ENCODE results near the gene CALML5. TPM values are rescaled to one million over a fixed set of nuclear protein-coding genes. Genes with fewer than 3 reads are reported as not detected.

CALML5 gene
- total RNA-seq, 1 experiment from 2014 or later: not detected

- POLR2A ChIA-PET: no interaction called here
- no peak overlapping the region for H3K4me3 ChIP-seq (ENCODE audit: low read depth in 2 of 2, low read length in 2 of 2)
- CTCF ChIA-PET: no interaction called here
- no peak for DNase-seq (ENCODE audit: low read depth, low spot score)
- no peaks in the 10 kb centered on the region for H3K27me3 ChIP-seq (ENCODE audit: control insufficient read depth, insufficient read depth, low read length)
- peaks cover 6% of the 10 kb centered on the region; the same call in 1 of the 2 replicates for H3K9me3 ChIP-seq (ENCODE audit: control insufficient read depth, insufficient read depth, low read depth, low read length)
- H3K27ac ChIP-seq (ENCODE audit: low read length): no peak overlapping the region
- TF ChIP-seq SIN3A (IDR thresholded peaks at IDR 0.05; ENCODE audit: borderline replicate concordance, insufficient read depth, low read depth, low read length) (no peak), CTCF (IDR thresholded peaks at IDR 0.05) (no peak), REST (IDR thresholded peaks at IDR 0.05; ENCODE audit: insufficient read depth in 1 of 2, low read depth in 2 of 2, low read length in 1 of 2) (no peak), POLR2AphosphoS5 (IDR thresholded peaks at IDR 0.05; ENCODE audit: low read depth, low read length) (no peak), TCF7L2 (IDR thresholded peaks at IDR 0.05; ENCODE audit: low read depth, low read length) (no peak)
- BruUV-seq (replicated peaks): no TSS peak
- H3K36me3 ChIP-seq (ENCODE audit: control insufficient read depth, insufficient read depth, low read length): no peaks in the 10 kb centered on the region
- in situ Hi-C loops (cut with HindIII; ENCODE audit: low pct_unique_long_range_greater_than_20kb, low sequenced_read_pairs) (no loop called here), intact Hi-C loops (cut with micrococcal nuclease; ENCODE audit: unreplicated experiment) (no loop called here)
- peak; percentile 45; the same call in 1 of the 2 replicates for ATAC-seq
- no peaks in the 10 kb centered on the region for H3K4me1 ChIP-seq (ENCODE audit: control insufficient read depth, insufficient read depth, low read length)
These were observed 39.7 kb upstream of the CALML5 start for GRCh38 chr10:5538892-5539651.

- no TSS peak for BruUV-seq (replicated peaks)
- peak; percentile 58; the same call in 1 of the 2 replicates for TF ChIP-seq TCF7L2 (IDR thresholded peaks at IDR 0.05; ENCODE audit: low read depth, low read length)
- no peak for TF ChIP-seq CTCF (IDR thresholded peaks at IDR 0.05)
- Histone ChIP-seq H3K4me3 (ENCODE audit: low read depth in 2 of 2, low read length in 2 of 2) (no peak overlapping the region), H3K36me3 (ENCODE audit: control insufficient read depth, insufficient read depth, low read length) (no peaks in the 10 kb centered on the region), H3K4me1 (ENCODE audit: control insufficient read depth, insufficient read depth, low read length) (no peaks in the 10 kb centered on the region), H3K9me3 (ENCODE audit: control insufficient read depth, insufficient read depth, low read depth, low read length) (peaks cover 6% of the 10 kb centered on the region; the same call in 1 of the 2 replicates), H3K27me3 (ENCODE audit: control insufficient read depth, insufficient read depth, low read length) (no peaks in the 10 kb centered on the region), H3K27ac (ENCODE audit: low read length) (no peak overlapping the region)
- peak; percentile 79 for ATAC-seq
- ChIA-PET CTCF (no interaction called here), POLR2A (no interaction called here)
- DNase-seq (ENCODE audit: low read depth, low spot score): no peak
- in situ Hi-C loops (cut with HindIII; ENCODE audit: low pct_unique_long_range_greater_than_20kb, low sequenced_read_pairs): no loop called here
- intact Hi-C loops (cut with micrococcal nuclease; ENCODE audit: unreplicated experiment): no loop called here
These were observed 39.1 kb upstream of the CALML5 start for GRCh38 chr10:5538446-5538845.
